Body of pancreas (tissue), 4 donors: ENCODE data around the gene PALM3. TPM values are rescaled to one million over a fixed set of nuclear protein-coding genes. Genes with fewer than 3 reads are reported as not detected.
"Not testable (repeated sequence)": the region's sequence is repeated elsewhere in the genome, so short reads cannot be mapped to it uniquely, and the experiment has no call there.

Experiments used
- ATAC-seq: fragments of 150-250 bp; one replicate; pipeline ENCODE4 v1.9.1; 2016
- DNase-seq, 4 donors: peaks; one replicate each; pipeline ENCODE4 v3.0.0-alpha.2; 2019
- H3K27ac ChIP-seq, 4 donors: fragments of 200-600 bp; sonication (generic); 1 replicate in 3 of 4; 2 replicates in 1 of 4; pipeline versions ENCODE4 v1.5.1 to v1.6.1; 2016 to 2019; ENCODE audit warnings: mild to moderate bottlenecking in 1 of 4, mixed read lengths in 1 of 4, moderate library complexity in 1 of 4
- H3K27me3 ChIP-seq, 2 donors: fragments of 200-600 bp; sonication (generic); one replicate each; pipeline ENCODE4 v1.6.0; 2016; ENCODE audit warnings: mild to moderate bottlenecking in 1 of 2
- H3K36me3 ChIP-seq, 2 donors: fragments of 200-600 bp; sonication (generic); replicated peaks in 1 of 2; 2 replicates each; pipeline ENCODE4 v1.5.1; 2016; ENCODE audit warnings: low read depth in 2 of 2; ENCODE audit not compliant: insufficient read depth in 1 of 2
- H3K4me1 ChIP-seq: fragments of 200-600 bp; sonication (generic); one replicate; pipeline ENCODE4 v1.6.0; 2016
- H3K4me3 ChIP-seq, 2 donors: fragments of 200-600 bp; sonication (generic); 1 replicate in 1 of 2; 2 replicates in 1 of 2; pipeline ENCODE4 v1.5.1; 2016 to 2019
- H3K9me3 ChIP-seq, 3 donors: fragments of 200-600 bp; sonication (generic); 1 replicate in 2 of 3; 2 replicates in 1 of 3; pipeline ENCODE4 v1.5.1; 2016
- POLR2A ChIP-seq, 3 donors: fragments of 450-650 bp; IDR thresholded peaks; one replicate each; pipeline ENCODE4 v1.6.1; 2016; ENCODE audit warnings: antibody characterized with exemption in 3 of 3, mild to moderate bottlenecking in 2 of 3
- WGBS, 2 donors: methylation state at CpG; one replicate each; pipeline ENCODE4 v1.1.5; 2017; 5-methylcytosine and 5-hydroxymethylcytosine counted together
- intact Hi-C: fragments of 100-400 bp; cut with DNase I; formaldehyde crosslinking; loops from one replicate; pipeline ENCODE4 v1.15.1; 2023
- total RNA-seq, 2 donors: library from RNA; depleted of rRNA; stranded (reverse); fragments of >200 nt; gene quantifications; one replicate each; pipeline ENCODE4 v1.1.0, GENCODE V29; 2016
- TF ChIP-seq, protein P1 (sequence below), 7 experiments: fragments of 450-650 bp in 4 of 7; fragments of 200-600 bp in 3 of 7; sonication (generic) in 3 of 7; IDR thresholded peaks; one replicate each; pipeline ENCODE4 v1.5.1; 2016 to 2019; ENCODE audit warnings: antibody characterized with exemption in 7 of 7

The PALM3 gene
- total RNA-seq, 2 donors from 2014 or later = 17.4 to 28.3 TPM

GRCh38 chr19:14028901-14029300, 33.0 kb downstream of the PALM3 start:
- Histone ChIP-seq H3K36me3 (no peaks in the 10 kb centered on the region), H3K9me3 (no peaks in the 10 kb centered on the region), H3K27me3 (no peaks in the 10 kb centered on the region), H3K4me3 (no peak overlapping the region), H3K4me1 (peaks cover 15% of the 10 kb centered on the region), H3K27ac (no peak overlapping the region)
- intact Hi-C loops = no loop called here
- DNase-seq = no peak
- ATAC-seq = no peak
- TF ChIP-seq, protein P1, sequence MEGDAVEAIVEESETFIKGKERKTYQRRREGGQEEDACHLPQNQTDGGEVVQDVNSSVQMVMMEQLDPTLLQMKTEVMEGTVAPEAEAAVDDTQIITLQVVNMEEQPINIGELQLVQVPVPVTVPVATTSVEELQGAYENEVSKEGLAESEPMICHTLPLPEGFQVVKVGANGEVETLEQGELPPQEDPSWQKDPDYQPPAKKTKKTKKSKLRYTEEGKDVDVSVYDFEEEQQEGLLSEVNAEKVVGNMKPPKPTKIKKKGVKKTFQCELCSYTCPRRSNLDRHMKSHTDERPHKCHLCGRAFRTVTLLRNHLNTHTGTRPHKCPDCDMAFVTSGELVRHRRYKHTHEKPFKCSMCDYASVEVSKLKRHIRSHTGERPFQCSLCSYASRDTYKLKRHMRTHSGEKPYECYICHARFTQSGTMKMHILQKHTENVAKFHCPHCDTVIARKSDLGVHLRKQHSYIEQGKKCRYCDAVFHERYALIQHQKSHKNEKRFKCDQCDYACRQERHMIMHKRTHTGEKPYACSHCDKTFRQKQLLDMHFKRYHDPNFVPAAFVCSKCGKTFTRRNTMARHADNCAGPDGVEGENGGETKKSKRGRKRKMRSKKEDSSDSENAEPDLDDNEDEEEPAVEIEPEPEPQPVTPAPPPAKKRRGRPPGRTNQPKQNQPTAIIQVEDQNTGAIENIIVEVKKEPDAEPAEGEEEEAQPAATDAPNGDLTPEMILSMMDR (IDR thresholded peaks at IDR 0.05) = no peak
- no peak for TF ChIP-seq POLR2A (IDR thresholded peaks at IDR 0.05)
- 65 to 73% methylated on average over 4 of the region's 4 CpGs for WGBS, 2 donors

DNA sequence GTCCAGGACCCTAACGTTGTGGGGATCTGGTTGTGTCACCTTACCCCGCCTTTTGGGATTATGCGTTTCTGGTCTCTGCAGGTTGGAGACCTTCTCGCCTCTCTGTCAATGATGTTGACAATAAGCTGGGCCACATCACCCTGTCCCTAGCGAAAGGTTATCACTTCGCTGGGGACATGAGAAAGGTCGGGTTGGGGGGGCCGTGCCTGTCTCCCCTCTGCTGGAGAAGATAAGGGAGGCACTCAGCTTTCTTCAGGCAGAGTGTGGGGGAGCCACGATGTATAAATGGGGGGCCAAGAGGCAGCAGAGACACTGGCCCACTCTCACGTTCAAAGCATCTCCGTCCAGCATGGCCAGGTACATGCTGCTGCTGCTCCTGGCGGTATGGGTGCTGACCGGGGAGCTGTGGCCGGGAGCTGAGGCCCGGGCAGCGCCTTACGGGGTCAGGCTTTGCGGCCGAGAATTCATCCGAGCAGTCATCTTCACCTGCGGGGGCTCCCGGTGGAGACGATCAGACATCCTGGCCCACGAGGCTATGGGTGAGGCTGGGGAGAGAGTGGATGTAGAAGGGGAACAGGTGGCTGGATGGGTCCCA, 33.9 kb downstream of the PALM3 start, which contains the start of gene RLN3:
TSS of gene RLN3 (plus strand) at position 293 of the 595 bp plus-strand sequence. CDS start at position 350, 57 bp downstream.
- Histone ChIP-seq H3K9me3 (no peaks in the 10 kb centered on the region), H3K36me3 (no peaks in the 10 kb centered on the region), H3K4me1 (peaks cover 21% of the 10 kb centered on the region), H3K4me3 (no peak within 1 kb of the TSS), H3K27me3 (no peaks in the 10 kb centered on the region), H3K27ac (no peak within 1 kb of the TSS)
- intact Hi-C loops = no loop called here
- TF ChIP-seq, protein P1 (IDR thresholded peaks at IDR 0.05) = no peak
- TF ChIP-seq POLR2A (IDR thresholded peaks at IDR 0.05) = no peak
- 49 to 58% methylated on average over 13 to 18 of the region's 24 CpGs for WGBS, 2 donors
- DNase-seq (no peak), ATAC-seq (no peak)

DNA sequence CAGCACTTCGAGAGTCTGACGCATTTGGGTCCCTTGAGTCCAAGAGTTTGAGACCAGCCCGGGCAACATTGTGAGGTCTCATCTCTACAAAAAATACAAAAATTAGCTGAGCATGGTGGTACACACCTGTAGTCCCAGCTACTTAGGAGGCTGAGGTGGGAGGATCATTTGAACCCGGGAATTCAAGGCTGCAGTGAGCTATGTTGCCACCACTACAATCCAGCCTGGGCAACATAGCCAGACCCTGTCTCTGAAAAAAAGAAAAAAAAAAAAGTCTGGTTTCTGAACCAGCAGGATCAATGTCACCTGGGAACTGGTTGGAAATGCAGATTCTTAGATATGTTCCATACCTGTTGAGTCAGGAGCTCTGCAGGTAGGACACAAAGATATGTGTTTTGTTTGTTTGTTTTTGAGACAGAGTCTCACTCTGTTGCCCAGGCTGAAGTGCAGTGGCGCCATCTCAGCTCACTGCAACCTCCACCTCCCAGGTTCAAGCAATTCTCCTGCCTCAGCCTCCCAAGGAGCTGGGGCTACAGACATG, 35.2 kb downstream of the PALM3 start:
- H3K27me3 ChIP-seq, intact Hi-C loops, H3K27ac ChIP-seq, ATAC-seq, H3K36me3 ChIP-seq, H3K9me3 ChIP-seq, DNase-seq, H3K4me3 ChIP-seq: not testable (repeated sequence)
- 74 to 81% methylated on average over 4 to 5 of the region's 5 CpGs for WGBS, 2 donors
- peaks cover 15% of the 10 kb centered on the region for H3K4me1 ChIP-seq

DNA sequence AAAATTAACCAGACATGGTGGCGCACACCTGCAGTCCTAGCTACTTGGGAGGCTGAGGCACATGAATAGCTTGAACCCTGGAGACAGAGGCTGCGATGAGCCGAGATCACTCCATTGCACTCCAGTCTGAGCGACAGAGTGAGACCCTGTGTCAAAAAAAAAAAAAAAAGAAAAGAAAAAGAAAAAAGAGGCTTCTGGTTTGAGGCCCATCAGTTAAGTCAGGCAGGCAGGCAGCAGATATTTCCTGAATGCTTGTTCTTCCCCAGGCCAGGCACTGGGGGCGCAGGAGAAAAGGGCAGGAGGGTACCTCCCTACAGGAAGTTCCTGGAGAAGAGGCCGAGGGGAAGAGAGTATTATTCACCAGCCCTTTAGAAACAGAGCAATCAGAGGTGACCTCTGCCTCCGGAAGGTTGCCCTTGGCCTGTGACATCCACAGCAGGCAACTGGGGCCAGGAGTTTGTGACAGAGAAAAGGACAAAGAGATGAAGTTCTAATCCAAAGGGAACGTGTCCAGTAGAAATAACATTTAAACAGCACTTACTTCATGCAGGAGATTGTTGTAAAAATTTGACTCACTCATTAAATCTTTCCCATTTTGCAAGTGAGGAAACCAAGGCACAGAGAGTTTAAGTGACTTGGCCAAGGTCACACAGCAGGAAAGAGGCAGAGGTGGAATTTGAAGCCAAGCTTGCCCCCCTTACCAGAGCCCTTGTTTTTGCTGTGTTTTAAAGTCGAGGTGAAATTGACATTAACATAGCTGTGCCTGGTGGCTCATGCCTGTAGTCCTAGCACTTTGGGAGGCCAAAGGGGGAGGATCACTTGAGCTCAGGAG, 38.3 kb downstream of the PALM3 start:
- Histone ChIP-seq H3K27me3 (no peaks in the 10 kb centered on the region), H3K27ac (peak overlapping the region in 3 of 4 donors; percentile 37 to 61 (median 43)), H3K4me1 (peaks cover 7% of the 10 kb centered on the region), H3K4me3 (no peak overlapping the region), H3K36me3 (no peaks in the 10 kb centered on the region), H3K9me3 (no peaks in the 10 kb centered on the region)
- peak; percentile 96 for ATAC-seq
- TF ChIP-seq, protein P1 (IDR thresholded peaks at IDR 0.05) = peak; percentile 22 to 76 (median 55)
- peak in 1 of 3 donors; percentile 25 for TF ChIP-seq POLR2A (IDR thresholded peaks at IDR 0.05)
- intact Hi-C loops = no loop called here
- 52 to 53% methylated on average over 9 of the region's 9 CpGs for WGBS, 2 donors
- peak; percentile 64 to 71 (median 68) for DNase-seq

DNA sequence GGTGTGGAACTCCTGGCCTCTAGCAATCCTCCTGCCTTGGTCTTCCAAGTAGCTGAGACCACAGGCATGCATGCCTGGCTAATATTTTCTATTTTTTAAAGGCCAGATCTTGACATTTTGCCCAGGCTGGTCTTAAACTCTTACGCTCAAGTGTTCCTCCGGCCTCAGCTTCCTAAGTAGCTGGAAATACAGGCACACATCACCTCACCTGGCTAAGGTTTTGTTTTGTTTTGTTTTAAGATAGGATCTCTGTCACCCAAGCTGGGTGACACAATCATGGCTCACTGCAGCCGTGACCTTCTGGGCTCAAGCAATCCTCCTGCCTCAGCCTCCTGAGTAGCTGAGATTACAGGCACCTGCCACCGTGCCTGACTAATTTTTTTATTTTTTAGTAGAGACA, 39.4 kb downstream of the PALM3 start:
- no peak overlapping the region for H3K27ac ChIP-seq

More for the DNA sequence above, 39.4 kb downstream of the PALM3 start:
- DNase-seq (no peak), ATAC-seq (no peak)
- no peak for TF ChIP-seq POLR2A (IDR thresholded peaks at IDR 0.05)
- TF ChIP-seq, protein P1 (IDR thresholded peaks at IDR 0.05) = no peak
- no peaks in the 10 kb centered on the region for H3K27me3 ChIP-seq
- H3K4me3 ChIP-seq = no peak overlapping the region
- WGBS, 2 donors = 69 to 77% methylated on average over 4 of the region's 4 CpGs
- H3K9me3 ChIP-seq = no peaks in the 10 kb centered on the region
- H3K4me1 ChIP-seq = peaks cover 7% of the 10 kb centered on the region
- intact Hi-C loops = no loop called here
- no peaks in the 10 kb centered on the region for H3K36me3 ChIP-seq
